ENCODE measurements around the gene PGRMC2.
A peak's percentile ranks its signal among the peaks of the same experiment; 100 is the strongest.

DNA sequence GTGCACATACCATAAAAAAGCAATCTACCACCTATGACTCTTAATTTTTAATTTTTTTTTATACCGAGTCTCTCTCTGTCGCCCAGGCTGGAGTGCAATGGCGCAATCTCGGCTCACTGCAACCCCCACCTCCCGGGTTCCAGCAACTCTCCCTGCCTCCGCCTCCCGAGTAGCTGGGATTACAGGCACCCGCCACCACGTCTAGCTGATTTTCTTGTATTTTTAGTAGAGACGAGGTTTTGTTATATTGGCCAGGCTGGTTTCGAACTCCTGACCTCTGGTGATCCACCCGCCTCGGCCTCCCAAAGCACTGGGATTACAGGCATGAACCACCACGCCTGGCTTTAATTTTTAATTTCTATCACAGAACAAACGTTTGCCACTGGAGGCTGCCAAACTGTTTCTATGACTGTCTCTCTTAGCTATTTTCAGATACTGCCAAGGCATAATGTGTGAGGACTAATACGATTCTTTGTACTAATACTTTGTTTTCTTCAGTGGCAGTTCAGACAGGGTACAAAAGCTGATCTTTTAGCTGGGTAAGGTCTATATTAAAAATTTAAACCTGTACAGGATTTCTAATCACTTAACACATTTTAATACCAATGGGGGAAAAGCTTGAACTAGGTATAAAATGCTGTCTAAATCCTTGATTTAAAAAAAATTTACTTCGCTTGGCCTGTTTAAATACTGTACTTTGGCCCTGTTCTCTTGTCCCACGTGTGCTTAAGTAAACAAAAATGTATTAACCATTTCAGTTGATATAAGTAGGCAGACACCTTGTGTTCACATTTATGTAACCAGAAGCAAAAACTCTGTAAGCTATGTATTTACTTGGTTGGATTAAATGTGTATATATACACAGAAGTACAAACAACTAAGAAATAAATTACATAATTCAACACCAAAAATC, 2.3 kb downstream of the PGRMC2 start:
- TF ChIP-seq, protein P1, sequence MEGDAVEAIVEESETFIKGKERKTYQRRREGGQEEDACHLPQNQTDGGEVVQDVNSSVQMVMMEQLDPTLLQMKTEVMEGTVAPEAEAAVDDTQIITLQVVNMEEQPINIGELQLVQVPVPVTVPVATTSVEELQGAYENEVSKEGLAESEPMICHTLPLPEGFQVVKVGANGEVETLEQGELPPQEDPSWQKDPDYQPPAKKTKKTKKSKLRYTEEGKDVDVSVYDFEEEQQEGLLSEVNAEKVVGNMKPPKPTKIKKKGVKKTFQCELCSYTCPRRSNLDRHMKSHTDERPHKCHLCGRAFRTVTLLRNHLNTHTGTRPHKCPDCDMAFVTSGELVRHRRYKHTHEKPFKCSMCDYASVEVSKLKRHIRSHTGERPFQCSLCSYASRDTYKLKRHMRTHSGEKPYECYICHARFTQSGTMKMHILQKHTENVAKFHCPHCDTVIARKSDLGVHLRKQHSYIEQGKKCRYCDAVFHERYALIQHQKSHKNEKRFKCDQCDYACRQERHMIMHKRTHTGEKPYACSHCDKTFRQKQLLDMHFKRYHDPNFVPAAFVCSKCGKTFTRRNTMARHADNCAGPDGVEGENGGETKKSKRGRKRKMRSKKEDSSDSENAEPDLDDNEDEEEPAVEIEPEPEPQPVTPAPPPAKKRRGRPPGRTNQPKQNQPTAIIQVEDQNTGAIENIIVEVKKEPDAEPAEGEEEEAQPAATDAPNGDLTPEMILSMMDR (IDR thresholded peaks at IDR 0.05), result no peak
- TF ChIP-seq POLR2A (IDR thresholded peaks at IDR 0.05), result peak in 1 of 3 donors; percentile 21

All from body of pancreas (tissue), 4 donors.